GM23248 (cell line): ENCODE data around the gene BTG1.

Experiments used
- EZH2 ChIP-seq: fragments of 200-600 bp; sonication (generic); IDR thresholded peaks from 2 replicates; pipeline ENCODE4 v1.6.1; 2018; ENCODE audit warnings: antibody characterized with exemption, mild to moderate bottlenecking; ENCODE audit not compliant: insufficient read depth, poor library complexity, severe bottlenecking
- EZH2phosphoT487 ChIP-seq: fragments of 200-600 bp; sonication (generic); IDR thresholded peaks from 2 replicates; pipeline ENCODE4 v1.6.1; 2018; ENCODE audit warnings: antibody characterized with exemption, moderate library complexity, mild to moderate bottlenecking, low read depth; ENCODE audit not compliant: insufficient read depth

GRCh38 chr12:92121826-92122225, 23.8 kb downstream of the BTG1 start:
- TF ChIP-seq EZH2 (no peak), EZH2phosphoT487 (no peak)
